GM18520 (cell line): ENCODE measurements around the gene FIZ1.
"Not testable (repeated sequence)": the region's sequence is repeated elsewhere in the genome, so short reads cannot be mapped to it uniquely, and the experiment has no call there.

Experiments
- ATAC-seq: cut with Tn5 transposase; IDR thresholded peaks from one replicate; pipeline ENCODE4 v1.9.1; 2021; ENCODE audit not compliant: unreplicated experiment

FIZ1 gene

GRCh38 chr19:55598034-55598433 lies 1.3 kb downstream of the FIZ1 start:
- no peak for ATAC-seq

- ATAC-seq: no peak
Observed at GRCh38 chr19:55597501-55597921, 1.8 kb downstream of the FIZ1 start.

GRCh38 chr19:55596304-55596703 lies 3.0 kb downstream of the FIZ1 start:
- ATAC-seq: no peak

GRCh38 chr19:55594996-55595545 lies 4.2 kb downstream of the FIZ1 start:
- ATAC-seq: no peak

GRCh38 chr19:55593096-55593772 lies 6.1 kb downstream of the FIZ1 start:
- ATAC-seq: no peak

DNA sequence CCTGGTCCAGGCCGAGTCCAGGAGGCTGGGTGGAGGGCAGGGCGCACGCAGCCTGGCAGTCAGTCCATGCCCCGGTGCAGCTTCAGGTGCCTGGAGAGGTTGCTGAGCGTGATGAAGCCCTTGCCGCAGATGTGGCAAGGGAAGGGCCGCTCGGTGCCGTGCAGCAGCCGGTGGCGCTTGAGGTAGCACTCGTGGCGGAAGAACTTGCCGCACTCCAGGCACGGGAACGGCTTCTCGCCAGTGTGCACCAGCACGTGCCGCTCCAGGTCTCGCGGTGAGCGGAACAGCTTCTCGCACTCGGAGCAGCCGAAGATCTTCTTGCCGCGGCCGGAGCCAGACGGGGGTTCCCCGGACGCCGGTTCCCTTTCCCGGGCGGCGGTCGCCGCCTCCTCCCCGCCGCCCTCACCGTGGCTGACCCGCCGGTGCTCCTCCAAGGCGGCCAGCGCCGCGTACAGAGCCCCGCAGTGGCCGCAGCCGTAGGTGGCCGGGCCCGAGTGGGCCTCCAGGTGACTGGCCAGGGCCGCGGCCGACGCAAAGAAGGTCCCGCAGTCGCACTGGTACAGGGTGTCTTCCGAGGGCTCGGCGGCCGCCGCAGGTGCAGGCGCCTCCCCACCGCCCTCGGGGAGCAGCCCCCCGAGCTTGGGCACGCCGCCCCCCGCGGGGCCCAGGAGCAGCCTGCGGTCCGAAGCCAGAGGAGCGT lies 6.8 kb downstream of the FIZ1 start:
- ATAC-seq: no peak

DNA sequence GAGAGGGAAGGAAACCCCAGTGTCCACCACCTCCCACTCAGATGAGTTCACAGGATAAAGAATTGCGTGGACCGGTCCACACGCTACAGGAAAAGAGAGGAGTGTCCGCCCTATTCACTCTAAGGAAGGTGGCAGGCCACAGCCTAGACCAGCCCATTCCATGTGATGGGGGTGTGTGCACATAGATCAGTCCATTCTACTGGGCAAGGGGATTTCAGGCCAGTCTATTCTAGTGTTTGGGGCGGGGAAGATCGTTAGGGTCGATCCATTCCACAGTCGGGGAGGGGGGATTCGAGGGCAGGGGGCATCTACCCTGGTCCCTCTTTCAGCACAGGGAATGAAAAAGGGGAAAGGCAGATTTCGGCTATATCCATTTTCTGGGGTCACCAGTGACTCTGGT lies 7.8 kb downstream of the FIZ1 start:
- ATAC-seq: no peak

DNA sequence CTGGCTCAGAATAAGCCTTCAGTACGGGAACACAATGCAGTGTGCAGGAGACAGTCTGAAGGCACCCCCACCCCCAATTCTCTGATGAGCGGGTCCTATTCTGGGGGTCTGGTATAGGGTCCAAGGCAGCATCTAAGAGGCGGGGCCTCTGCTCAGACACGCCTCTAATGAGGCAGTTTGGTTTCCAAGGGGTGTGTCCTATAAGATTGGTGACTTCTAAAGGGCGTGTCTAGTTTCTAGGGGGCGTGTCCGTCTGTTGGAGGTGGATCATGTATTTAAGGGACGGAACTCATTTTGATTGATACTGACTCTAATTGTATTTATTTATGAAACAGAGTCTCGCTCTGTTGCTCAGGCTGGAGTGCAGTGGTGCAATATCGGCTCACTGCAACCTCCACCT lies 8.7 kb downstream of the FIZ1 start:
- no peak for ATAC-seq

GRCh38 chr19:55590109-55590508 lies 9.2 kb downstream of the FIZ1 start:
- ATAC-seq: no peak

- ATAC-seq: no peak
Observed at GRCh38 chr19:55588738-55589137, 10.6 kb downstream of the FIZ1 start.

DNA sequence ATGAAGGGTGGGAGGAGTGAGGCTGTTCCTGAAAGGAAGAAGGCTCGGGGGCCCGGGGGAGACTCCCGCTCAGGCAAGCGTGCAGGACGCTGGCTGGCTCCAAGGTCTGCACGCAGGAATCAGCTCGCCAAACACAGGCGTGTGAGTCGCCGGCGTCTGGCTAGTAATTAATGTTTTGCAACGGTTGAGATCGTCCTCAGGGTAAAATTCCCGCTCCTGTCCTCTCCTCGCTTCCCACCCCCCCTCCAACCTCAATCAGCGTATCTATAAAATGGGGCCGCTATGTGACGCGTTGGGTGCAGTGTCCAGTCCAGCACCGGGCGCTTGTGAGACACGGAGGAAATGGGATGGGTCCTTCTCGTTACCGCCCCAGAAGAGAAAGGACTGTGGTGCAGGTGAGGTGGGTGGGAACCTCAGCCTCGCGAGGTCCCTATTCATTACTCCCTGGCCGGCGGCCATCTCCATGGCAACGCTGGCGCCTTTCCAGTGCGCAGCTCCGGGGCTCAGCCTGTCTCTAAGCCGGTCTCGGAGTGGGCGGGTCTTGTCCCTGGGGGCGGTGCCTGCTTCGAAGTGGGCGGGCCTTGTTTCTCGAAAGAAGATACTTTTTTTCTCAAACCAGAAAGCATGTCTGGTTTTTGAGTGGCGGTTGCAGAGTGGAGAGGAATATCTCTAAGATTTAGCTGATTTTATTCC lies 12.2 kb downstream of the FIZ1 start:
- peak; percentile 64 for ATAC-seq

DNA sequence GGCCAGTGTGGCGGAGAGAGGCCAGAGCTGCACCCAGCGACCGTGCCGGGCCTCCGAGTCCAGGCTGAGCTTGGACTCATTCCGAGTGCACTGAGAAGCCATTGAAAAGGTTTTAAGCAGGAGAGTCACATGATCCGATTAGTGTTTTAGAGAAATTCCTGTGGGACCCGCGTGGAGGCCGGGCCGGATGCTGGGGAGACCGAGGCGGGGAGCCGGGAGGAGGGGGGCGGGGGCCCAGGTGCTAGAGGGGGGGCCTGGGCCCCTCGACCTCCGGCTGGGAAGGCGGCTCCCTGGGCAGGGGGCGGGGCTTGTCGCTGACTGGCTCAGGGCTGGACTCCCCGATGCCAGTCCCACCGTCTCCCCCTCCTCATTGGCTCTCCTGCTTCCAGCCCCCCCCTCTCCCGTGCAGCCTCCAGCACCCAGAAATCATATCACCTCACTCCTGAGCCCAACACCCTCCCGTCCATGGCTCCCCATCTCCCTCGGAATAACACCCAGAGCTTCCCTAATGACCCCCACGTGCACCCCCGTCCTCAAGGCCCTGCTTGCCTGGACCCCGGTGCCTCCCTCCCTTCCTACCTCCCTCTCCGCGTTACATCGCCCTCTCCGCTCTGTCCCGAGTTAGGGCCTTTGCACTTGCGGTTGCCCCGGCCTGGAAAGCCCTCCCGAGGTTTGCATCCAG lies 13.5 kb downstream of the FIZ1 start:
- no peak for ATAC-seq

DNA sequence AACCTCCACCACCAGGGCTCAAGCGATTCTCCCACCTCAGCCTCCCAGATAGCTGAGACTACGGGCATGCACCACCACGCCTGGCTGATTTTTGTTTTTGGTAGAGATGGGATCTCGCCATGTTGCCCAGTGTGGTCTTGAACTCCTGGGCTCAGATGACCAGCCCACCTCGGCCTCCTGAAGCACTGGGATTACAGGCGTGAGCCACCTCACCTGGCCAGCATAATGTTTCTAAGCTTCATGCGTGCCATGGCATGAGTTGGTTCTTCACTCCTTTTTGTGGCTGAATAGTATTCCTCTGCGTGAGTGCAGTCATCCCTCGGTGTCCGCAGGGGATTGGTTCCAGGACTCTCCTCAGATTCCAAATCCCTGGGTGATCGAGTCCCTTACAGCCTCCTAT lies 14.4 kb downstream of the FIZ1 start:
- ATAC-seq: no peak

DNA sequence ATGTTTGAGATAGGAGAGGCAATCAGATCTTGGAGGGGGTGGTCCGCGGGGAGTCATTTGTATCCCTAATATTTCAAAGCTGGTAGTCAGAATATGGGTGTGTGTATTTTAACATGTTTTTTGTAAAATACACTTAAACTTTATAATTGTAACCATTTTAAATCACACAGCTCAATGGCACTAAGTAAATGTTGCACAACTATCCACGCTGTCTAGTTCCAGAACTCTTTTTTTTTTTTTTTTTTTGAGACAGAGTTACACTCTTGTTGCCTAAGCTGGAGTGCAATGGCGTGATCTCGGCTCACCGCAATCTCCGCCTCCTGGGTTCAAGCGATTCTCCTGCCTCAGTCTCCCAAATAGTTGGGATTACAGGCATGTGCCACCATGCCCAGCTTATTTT lies 15.4 kb downstream of the FIZ1 start:
- not testable (repeated sequence) for ATAC-seq

GRCh38 chr19:55582284-55582683 lies 17.0 kb downstream of the FIZ1 start:
- ATAC-seq: not testable (repeated sequence)

DNA sequence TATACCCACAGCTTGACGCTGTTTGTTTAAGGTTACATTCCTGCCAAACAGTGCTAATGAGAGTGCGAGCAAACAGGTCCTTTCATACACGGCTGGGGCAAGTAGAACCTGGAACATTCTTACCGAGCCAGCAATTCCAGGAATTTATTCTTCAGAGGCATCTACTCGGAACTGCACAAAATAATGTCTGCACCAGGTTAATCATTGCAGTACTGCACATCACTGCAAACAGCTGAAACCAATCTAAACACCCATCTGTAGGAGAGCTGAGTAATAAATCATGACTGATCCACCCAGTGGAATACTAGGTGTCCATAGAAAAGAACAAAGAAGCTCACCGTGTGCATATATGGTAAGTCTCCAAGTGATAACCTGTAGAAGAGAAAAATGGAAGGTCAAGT lies 17.5 kb downstream of the FIZ1 start:
- no peak for ATAC-seq

DNA sequence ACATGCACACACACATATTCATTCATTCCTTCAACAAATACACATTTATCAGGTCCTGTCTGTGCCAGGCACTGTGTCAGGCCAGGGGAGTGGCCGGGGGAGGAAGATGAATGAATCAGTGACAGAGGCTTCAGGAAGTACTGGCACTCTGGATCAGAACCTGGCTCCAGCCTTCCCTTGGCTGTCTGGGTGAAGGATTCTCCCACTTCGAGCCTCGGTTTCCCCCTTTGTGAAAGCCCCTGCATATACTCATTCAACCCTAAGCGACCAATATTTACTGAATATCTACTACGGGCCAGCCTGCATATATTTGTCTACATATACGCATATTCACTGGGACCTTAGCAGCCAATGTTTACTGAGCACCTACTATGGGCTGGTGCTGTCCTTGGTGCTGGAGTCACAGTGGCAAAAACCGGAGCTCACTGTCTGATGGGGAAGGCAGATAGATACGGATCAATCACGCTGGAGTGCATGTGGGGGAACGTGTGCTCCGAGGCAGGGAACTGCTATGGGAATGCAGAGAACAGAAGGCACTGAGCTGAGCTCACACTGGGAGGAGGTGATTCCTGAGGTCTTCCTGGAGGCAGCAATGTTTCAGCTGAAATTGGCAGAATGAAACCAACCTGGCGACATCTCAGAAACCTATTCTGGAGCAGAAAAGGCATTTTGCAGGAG lies 18.0 kb downstream of the FIZ1 start:
- ATAC-seq: no peak

GRCh38 chr19:55580628-55581144 lies 18.6 kb downstream of the FIZ1 start, which contains the start of gene ZNF579:
TSS of gene ZNF579 (minus strand) at chr19:55580848. CDS start at chr19:55579639, 1,209 bp downstream.
- no peak for ATAC-seq

- ATAC-seq: no peak
Observed at GRCh38 chr19:55579766-55580621, 19.3 kb downstream of the FIZ1 start.
